GM21528 (cell line): Measurements from ENCODE around the gene PPM1K.
"Not testable (repeated sequence)": the region's sequence is repeated elsewhere in the genome, so short reads cannot be mapped to it uniquely, and the experiment has no call there.

Experiments used
- ATAC-seq: cut with Tn5 transposase; IDR thresholded peaks from one replicate; pipeline ENCODE4 v1.9.1; 2021; ENCODE audit warnings: mild to moderate bottlenecking, moderate library complexity; ENCODE audit not compliant: unreplicated experiment, low FRiP score

PPM1K gene

GRCh38 chr4:88284439-88285234 is at the start of gene PPM1K:
PPM1K (minus strand) TSS chr4:88284561; CDS start chr4:88278583, 5,978 bp downstream.
- peak; percentile 87 for ATAC-seq

GRCh38 chr4:88333741-88334405 is 49.5 kb upstream of the PPM1K start:
- no peak for ATAC-seq

- ATAC-seq: no peak
These were observed 43.3 kb upstream of the PPM1K start for GRCh38 chr4:88327665-88328064.

- ATAC-seq: peak; percentile 100
These were observed 36.5 kb upstream of the PPM1K start for GRCh38 chr4:88320780-88321373.

GRCh38 chr4:88320224-88320779 is 35.9 kb upstream of the PPM1K start:
- peak; percentile 63 for ATAC-seq

- no peak for ATAC-seq
These were observed 34.5 kb upstream of the PPM1K start for GRCh38 chr4:88318751-88319350.

- no peak for ATAC-seq
These were observed 31.2 kb upstream of the PPM1K start for GRCh38 chr4:88315460-88316017.

GRCh38 chr4:88313088-88313624 is 28.8 kb upstream of the PPM1K start:
- ATAC-seq: not testable (repeated sequence)

- ATAC-seq: no peak
These were observed 24.2 kb upstream of the PPM1K start for GRCh38 chr4:88308587-88308986.

- no peak for ATAC-seq
These were observed 13.5 kb upstream of the PPM1K start for GRCh38 chr4:88297725-88298454.

GRCh38 chr4:88297212-88297516 is 12.8 kb upstream of the PPM1K start:
- ATAC-seq: no peak

- ATAC-seq: no peak
These were observed 12.3 kb upstream of the PPM1K start for GRCh38 chr4:88296413-88297211.

GRCh38 chr4:88295656-88296055 is 11.3 kb upstream of the PPM1K start:
- no peak for ATAC-seq

- ATAC-seq: no peak
These were observed 6.6 kb upstream of the PPM1K start for GRCh38 chr4:88291003-88291402.

GRCh38 chr4:88286897-88287296 is 2.5 kb upstream of the PPM1K start:
- ATAC-seq: no peak

- ATAC-seq: no peak
These were observed 883 bp upstream of the PPM1K start for GRCh38 chr4:88285235-88285653.

GRCh38 chr4:88283661-88284438 is 511 bp downstream of the PPM1K start:
- ATAC-seq: peak; percentile 43

- ATAC-seq: no peak
These were observed 4.0 kb downstream of the PPM1K start for GRCh38 chr4:88280228-88280795.
